Endothelial cell of umbilical vein (primary cell): Measurements from ENCODE around the gene CTU2.

ENCODE experiments used
- CTCF ChIP-seq, 2 donors: IDR thresholded peaks; 1 replicate in 1 of 2; 2 replicates in 1 of 2; pipeline ENCODE4 v1.5.1; 2011; ENCODE audit warnings: low read length in 2 of 2, mild to moderate bottlenecking in 2 of 2, moderate library complexity in 2 of 2, control low read depth in 1 of 2, inconsistent platforms in 1 of 2, low read depth in 1 of 2; ENCODE audit not compliant: insufficient read depth in 1 of 2; ENCODE audit errors: extremely low read depth in 1 of 2
- EZH2 ChIP-seq: IDR thresholded peaks from 2 replicates; pipeline ENCODE4 v1.6.1; 2012; ENCODE audit warnings: borderline replicate concordance, low read depth, mild to moderate bottlenecking, moderate library complexity, low read length, inconsistent platforms; ENCODE audit not compliant: severe bottlenecking
- JUN ChIP-seq: IDR thresholded peaks from 2 replicates; pipeline ENCODE4 v1.6.1; 2011; ENCODE audit warnings: borderline replicate concordance, low read depth; ENCODE audit not compliant: insufficient read length, insufficient read depth
- MYC ChIP-seq: IDR thresholded peaks from one replicate; pipeline ENCODE4 v1.6.1; 2011; ENCODE audit warnings: mild to moderate bottlenecking, low read depth, low read length
- POLR2A ChIP-seq: IDR thresholded peaks from 2 replicates; pipeline ENCODE4 v1.6.1; 2012; ENCODE audit warnings: low read depth, mild to moderate bottlenecking, control low read depth, low read length
- POLR2AphosphoS5 ChIP-seq: IDR thresholded peaks from 2 replicates; pipeline ENCODE4 v1.6.1; 2012; ENCODE audit warnings: low read depth, mild to moderate bottlenecking, control low read depth, low read length, moderate library complexity; ENCODE audit not compliant: insufficient read depth
- TF ChIP-seq, protein P1 (sequence below): IDR thresholded peaks from 2 replicates; pipeline ENCODE4 v1.6.1; 2011; ENCODE audit not compliant: insufficient read depth, insufficient read length

GRCh38 chr16:88748364-88748763, 42.1 kb downstream of the CTU2 start:
- no peak for TF ChIP-seq POLR2A
- no peak for TF ChIP-seq CTCF (IDR thresholded peaks at IDR 0.05; ENCODE audit: extremely low read depth in 1 of 2, insufficient read depth in 1 of 2, low read depth in 1 of 2, low read length in 2 of 2)
- TF ChIP-seq, protein P1, sequence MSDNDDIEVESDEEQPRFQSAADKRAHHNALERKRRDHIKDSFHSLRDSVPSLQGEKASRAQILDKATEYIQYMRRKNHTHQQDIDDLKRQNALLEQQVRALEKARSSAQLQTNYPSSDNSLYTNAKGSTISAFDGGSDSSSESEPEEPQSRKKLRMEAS: no peak
- no peak for TF ChIP-seq POLR2AphosphoS5
- no peak for TF ChIP-seq MYC
- TF ChIP-seq EZH2: no peak
- no peak for TF ChIP-seq JUN
